HEK293T (cell line): ENCODE results near the gene ARHGAP26.

ENCODE experiments used
- CTCF ChIA-PET: fragments of 350-600 bp; formaldehyde crosslinking; extraction: SDS; loops from one replicate; lab custom pipeline; 2021; ENCODE audit warnings: antibody characterized with exemption, inconsistent platforms; lab: Yijun Ruan, JAX
- POLR2A ChIA-PET: fragments of 350-600 bp; formaldehyde crosslinking; extraction: SDS; loops from one replicate; lab custom pipeline; 2020; ENCODE audit warnings: antibody characterized with exemption, inconsistent platforms; lab: Yijun Ruan, JAX
- DNase-seq: peaks from one replicate; pipeline ENCODE4 v3.0.0; 2012; ENCODE audit warnings: mixed read lengths; ENCODE audit errors: extremely low spot score
- ARNT ChIP-seq: fragments of 450-650 bp; IDR thresholded peaks from 2 replicates; pipeline ENCODE4 v1.6.1; 2017; ENCODE audit warnings: mild to moderate bottlenecking
- BHLHE40 ChIP-seq: fragments of 450-650 bp; IDR thresholded peaks from 2 replicates; pipeline ENCODE4 v1.6.1; 2016; ENCODE audit warnings: mild to moderate bottlenecking, moderate library complexity, borderline replicate concordance
- CTBP1 ChIP-seq: fragments of 450-650 bp; IDR thresholded peaks from 2 replicates; pipeline ENCODE4 v1.6.1; 2016; ENCODE audit warnings: borderline replicate concordance
- ELF4 ChIP-seq: fragments of 450-650 bp; IDR thresholded peaks from 2 replicates; pipeline ENCODE4 v1.6.1; 2017; ENCODE audit warnings: antibody characterized with exemption
- FOXA1 ChIP-seq: fragments of 450-650 bp; IDR thresholded peaks from 2 replicates; pipeline ENCODE4 v1.6.1; 2016; ENCODE audit warnings: mild to moderate bottlenecking
- FOXK2 ChIP-seq: fragments of 450-650 bp; IDR thresholded peaks from 2 replicates; pipeline ENCODE4 v1.6.1; 2016; ENCODE audit warnings: mild to moderate bottlenecking
- FOXM1 ChIP-seq: fragments of 450-650 bp; IDR thresholded peaks from 2 replicates; pipeline ENCODE4 v1.6.1; 2017; ENCODE audit warnings: mild to moderate bottlenecking, borderline replicate concordance
- HDGF ChIP-seq: fragments of 450-650 bp; IDR thresholded peaks from 2 replicates; pipeline ENCODE4 v1.6.1; 2017; ENCODE audit warnings: antibody characterized with exemption, borderline replicate concordance
- L3MBTL2 ChIP-seq: fragments of 450-650 bp; conservative IDR thresholded peaks from 2 replicates; pipeline ENCODE4 v1.6.1; 2016; ENCODE audit warnings: mild to moderate bottlenecking
- LEF1 ChIP-seq: fragments of 450-650 bp; IDR thresholded peaks from 2 replicates; pipeline ENCODE4 v1.6.1; 2017; ENCODE audit warnings: mild to moderate bottlenecking, borderline replicate concordance
- NFRKB ChIP-seq: fragments of 450-650 bp; IDR thresholded peaks from 2 replicates; pipeline ENCODE4 v1.6.1; 2016; ENCODE audit warnings: mild to moderate bottlenecking, moderate library complexity
- SP1 ChIP-seq: fragments of 450-650 bp; IDR thresholded peaks from 2 replicates; pipeline ENCODE4 v1.6.1; 2017
- SUZ12 ChIP-seq: fragments of 450-650 bp; IDR thresholded peaks from 2 replicates; pipeline ENCODE4 v1.6.1; 2016; ENCODE audit warnings: mild to moderate bottlenecking
- TARDBP ChIP-seq: fragments of 450-650 bp; IDR thresholded peaks from 2 replicates; pipeline ENCODE4 v1.6.1; 2016
- ZNF384 ChIP-seq: fragments of 450-650 bp; IDR thresholded peaks from 2 replicates; pipeline ENCODE4 v1.6.1; 2016
- TF ChIP-seq, protein P1 (sequence below): fragments of 450-650 bp; IDR thresholded peaks from 2 replicates; pipeline ENCODE4 v1.6.1; 2016

Gene ARHGAP26

DNA sequence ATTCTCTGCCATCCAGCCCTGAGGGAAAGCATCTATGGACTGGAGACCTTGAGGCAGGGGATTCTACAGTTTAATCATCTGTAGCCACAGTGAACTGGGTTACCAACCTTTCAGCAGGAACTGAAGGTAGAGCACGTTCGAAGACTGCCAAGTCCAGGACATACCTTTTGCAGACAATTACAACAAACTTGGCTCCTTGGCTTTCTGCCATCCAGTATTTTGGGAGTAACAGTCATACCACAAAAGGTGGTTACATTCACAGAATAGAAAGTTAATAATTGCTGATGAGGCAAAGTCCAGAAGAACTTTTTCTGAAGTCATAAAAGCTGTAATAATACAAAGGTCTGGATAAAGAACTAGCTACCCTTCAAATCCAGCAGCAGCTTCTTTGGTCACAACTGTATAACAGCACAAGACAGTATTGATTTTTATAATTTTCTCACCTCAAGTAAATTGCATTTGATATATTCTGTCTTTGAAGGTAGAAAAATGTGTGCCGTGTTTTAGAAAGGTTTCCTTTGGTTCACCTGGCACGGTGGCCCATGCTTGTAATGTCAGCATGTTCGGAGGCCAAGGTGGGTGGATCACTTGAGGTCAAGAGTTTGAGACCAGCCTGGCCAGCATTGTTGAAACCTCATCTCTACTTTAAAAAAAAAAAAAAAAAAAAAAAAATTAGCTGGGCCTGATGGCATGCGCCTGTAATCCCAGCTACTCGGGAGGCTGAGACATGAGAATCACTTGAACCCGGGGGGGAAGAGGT is 396.7 kb downstream of the ARHGAP26 start:
- ChIA-PET CTCF (interaction anchor here (0.6 kb wide), 1 partner anchor 301 kb away, joined by 3 read pairs; no protein-coding TSS in a partner anchor), POLR2A (no interaction called here)
- no peak for DNase-seq
- TF ChIP-seq ARNT (no peak), FOXK2 (no peak), FOXM1 (no peak), NFRKB (no peak), SP1 (no peak), LEF1 (no peak), L3MBTL2 (no peak)

DNA sequence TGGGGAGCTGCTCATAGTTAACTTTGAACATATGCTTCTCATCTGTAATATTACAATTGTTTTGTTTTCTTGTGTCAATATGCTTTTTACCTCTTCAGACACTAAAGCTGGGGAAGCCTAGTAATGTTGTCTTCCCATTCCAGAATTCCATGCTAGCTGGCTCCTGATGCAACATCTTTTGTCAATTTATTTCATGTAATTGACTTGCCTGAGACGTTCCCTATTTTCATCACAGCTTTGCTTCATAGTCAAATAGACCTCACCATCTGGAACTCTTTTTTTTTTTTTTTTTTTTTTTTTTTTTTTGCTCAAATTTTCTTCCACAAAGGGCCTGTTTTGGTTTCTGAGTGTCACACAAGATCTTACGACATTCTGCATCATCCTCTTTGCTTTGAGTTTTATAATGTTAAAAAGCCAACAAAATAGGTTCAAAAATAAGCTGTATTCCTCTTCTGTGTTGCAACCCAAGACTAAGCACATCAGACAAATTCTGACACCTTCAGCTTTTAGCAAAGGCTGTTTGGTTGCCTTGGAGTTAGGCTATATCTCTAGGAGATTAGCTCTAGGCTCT is 398.1 kb downstream of the ARHGAP26 start:
- TF ChIP-seq, protein P1, sequence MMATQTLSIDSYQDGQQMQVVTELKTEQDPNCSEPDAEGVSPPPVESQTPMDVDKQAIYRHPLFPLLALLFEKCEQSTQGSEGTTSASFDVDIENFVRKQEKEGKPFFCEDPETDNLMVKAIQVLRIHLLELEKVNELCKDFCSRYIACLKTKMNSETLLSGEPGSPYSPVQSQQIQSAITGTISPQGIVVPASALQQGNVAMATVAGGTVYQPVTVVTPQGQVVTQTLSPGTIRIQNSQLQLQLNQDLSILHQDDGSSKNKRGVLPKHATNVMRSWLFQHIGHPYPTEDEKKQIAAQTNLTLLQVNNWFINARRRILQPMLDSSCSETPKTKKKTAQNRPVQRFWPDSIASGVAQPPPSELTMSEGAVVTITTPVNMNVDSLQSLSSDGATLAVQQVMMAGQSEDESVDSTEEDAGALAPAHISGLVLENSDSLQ: no peak
- TF ChIP-seq CTBP1 (no peak), ARNT (no peak), BHLHE40 (no peak), FOXA1 (no peak), ZNF384 (peak; percentile 50; the same call in 1 of the 2 replicates)
- POLR2A ChIA-PET: no interaction called here
- CTCF ChIA-PET: interaction anchor here (0.7 kb wide), 1 partner anchor 32 kb away, joined by 8 read pairs; no protein-coding TSS in a partner anchor
- no peak for DNase-seq

DNA sequence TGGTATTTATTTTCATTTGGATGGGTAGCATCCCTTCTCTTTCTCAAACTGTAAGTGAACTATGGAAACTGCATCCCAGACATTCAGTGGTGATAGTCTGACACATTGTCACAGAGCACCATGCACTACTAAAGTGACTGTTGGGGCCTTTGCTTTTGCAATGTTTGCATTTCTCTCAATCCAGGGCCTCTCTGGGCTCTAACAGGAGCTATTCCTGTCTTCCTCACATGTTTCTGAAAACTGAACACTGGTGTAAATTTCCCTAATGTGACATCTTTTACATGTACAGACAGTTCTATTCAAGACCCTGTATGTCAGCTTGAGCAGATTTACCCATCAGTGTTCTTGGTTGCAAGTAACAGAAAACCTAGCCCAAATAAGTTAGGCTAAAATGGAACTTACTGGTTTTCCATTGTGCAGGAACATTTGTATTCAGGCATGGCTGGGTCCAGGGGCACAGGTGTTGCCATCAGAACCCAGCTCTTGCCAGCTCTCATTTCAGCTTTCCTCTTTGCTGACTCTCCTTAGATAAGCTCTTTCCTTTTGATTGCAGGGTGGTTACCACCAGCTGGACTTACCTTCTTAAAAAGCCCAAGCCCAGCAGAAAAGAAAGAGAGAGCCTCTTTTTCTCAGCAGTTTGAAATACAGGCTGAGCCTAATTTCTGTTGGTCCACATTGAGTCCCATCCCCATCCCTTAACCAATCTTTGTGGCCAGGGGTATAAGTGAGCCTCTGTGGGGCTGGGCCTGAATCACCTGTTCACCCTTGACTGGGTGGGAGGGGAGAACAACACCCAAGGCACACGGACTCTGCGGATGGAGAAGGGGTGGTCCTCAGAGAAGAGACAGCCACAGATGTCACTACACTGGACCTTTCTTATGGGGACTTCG is 399.0 kb downstream of the ARHGAP26 start:
- no peak for TF ChIP-seq HDGF
- no peak for TF ChIP-seq NFRKB
- no peak for TF ChIP-seq ZNF384
- no peak for TF ChIP-seq BHLHE40
- TF ChIP-seq SUZ12: no peak
- TF ChIP-seq FOXM1: no peak
- TF ChIP-seq LEF1: no peak
- no peak for TF ChIP-seq SP1
- TF ChIP-seq, protein P1: no peak
- TF ChIP-seq L3MBTL2: no peak
- no peak for TF ChIP-seq ARNT
- ChIA-PET POLR2A (no interaction called here), CTCF (no interaction called here)

DNA sequence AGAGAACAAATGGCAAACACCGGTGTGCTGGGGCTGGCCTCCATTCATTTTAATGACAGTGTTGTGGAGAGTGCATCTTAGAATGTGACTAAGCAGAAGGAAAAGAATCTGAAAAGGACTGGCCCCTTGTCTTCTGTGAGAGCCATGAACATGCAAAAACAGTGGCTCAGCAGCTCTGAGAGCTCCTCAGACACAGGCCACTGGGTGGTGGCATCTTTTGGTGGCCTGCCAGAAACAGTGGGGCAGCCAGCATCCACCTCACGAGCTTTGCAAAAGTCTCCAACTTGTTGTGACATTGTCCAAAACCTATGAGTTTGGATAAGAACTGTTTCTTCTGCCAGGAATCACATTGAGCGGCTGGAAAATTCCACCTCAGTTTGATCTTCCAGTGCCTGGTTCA is 399.9 kb downstream of the ARHGAP26 start:
- CTCF ChIA-PET: interaction anchor here (0.6 kb wide), 1 partner anchor 8 kb away, joined by 4 read pairs; no protein-coding TSS in a partner anchor
- no peak for DNase-seq
- POLR2A ChIA-PET: no interaction called here
- TF ChIP-seq ELF4 (no peak), FOXK2 (no peak), SP1 (no peak), SUZ12 (no peak), L3MBTL2 (no peak), FOXM1 (no peak), CTBP1 (no peak), HDGF (no peak), ARNT (no peak), BHLHE40 (no peak), NFRKB (no peak), FOXA1 (no peak), LEF1 (no peak), ZNF384 (no peak), TARDBP (no peak)
- TF ChIP-seq, protein P1: no peak

More for the DNA sequence above, 399.0 kb downstream of the ARHGAP26 start:
- no peak for DNase-seq

DNA sequence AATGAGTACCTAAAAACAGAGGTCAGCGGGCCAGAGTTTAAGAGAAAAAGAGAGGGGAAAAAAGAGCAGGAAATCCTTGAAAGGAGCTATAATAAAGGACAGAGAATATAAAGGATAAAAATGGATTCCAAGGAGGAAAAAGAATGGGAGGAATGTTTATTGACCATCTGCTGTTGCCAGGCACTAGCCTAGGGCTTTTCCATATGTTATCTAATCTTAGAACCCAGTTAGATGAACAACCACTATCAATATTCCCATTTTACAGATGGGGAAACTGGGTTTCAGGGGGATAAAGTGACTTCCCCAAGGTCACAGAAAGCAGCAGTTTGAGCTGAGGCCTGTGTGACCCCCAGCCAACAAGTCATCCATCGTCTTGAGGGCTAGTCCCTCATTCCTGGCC is 400.8 kb downstream of the ARHGAP26 start:
- POLR2A ChIA-PET: no interaction called here
- no peak for TF ChIP-seq ARNT
- no peak for TF ChIP-seq FOXA1
- no peak for TF ChIP-seq BHLHE40
- TF ChIP-seq, protein P1: no peak
- TF ChIP-seq HDGF: no peak
- TF ChIP-seq ELF4: no peak
- TF ChIP-seq LEF1: no peak
- no peak for TF ChIP-seq SP1
- no peak for TF ChIP-seq CTBP1
- no peak for DNase-seq
- CTCF ChIA-PET: no interaction called here
